KOPT-K1 (cell line): ENCODE results near the gene DNLZ.

Experiments
- H3K27ac ChIP-seq: fragments of 200-600 bp; sonication (generic); 2 replicates; pipeline ENCODE4 v1.5.1; 2016; ENCODE audit warnings: antibody characterized with exemption, mild to moderate bottlenecking, low read depth, low read length; ENCODE audit not compliant: poor library complexity, severe bottlenecking
- H3K36me3 ChIP-seq: fragments of 200-600 bp; sonication (generic); 2 replicates; pipeline ENCODE4 v1.5.1; 2017; ENCODE audit warnings: antibody characterized with exemption, mild to moderate bottlenecking, low read length, moderate library complexity; ENCODE audit not compliant: insufficient read depth
- H3K9me3 ChIP-seq: fragments of 200-600 bp; sonication (generic); 2 replicates; pipeline ENCODE4 v1.5.1; 2017; ENCODE audit warnings: antibody characterized with exemption, low read length, mild to moderate bottlenecking; ENCODE audit not compliant: insufficient read depth, poor library complexity, severe bottlenecking

Gene DNLZ

DNA sequence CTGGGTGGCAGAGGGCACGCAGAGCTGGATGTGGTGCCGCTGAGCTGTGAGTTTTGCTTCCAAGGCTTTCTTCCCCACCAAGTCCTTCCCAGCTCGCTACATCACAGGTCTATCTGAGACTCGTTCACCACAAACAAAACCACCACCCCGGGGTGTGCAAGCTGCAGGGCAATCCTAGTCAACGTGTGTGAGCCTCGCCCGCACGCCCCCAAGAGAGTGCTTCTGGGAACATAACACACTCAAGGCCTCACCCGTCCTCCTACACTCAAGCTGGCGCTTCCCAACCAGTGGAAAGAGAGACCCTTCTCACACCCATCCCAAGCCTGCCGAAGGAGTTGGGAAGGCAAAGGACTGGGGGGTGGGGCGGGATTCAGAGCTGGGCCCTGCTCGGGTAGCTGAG, 25.9 kb upstream of the DNLZ start:
- Histone ChIP-seq H3K36me3 (peaks cover 73% of the 10 kb centered on the region), H3K9me3 (no peaks in the 10 kb centered on the region)

DNA sequence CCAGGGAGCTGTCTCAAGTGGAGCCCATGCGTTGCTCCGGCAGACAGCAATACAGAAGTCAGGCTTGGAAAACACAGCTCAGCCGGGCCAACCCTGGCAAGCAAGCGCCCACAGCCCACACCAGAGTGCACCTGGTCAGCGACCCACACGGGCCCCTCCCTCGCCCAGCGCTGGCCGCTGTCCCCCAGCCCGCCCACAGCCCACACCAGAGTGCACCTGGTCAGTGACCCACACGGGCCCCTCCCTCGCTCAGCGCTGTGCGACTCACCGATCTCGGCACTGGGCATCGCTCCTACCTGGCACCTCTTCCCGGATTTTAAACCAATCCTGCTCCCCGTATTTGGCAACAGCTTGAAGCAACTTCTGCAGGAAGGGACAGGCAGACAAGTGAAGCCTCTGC, 23.7 kb upstream of the DNLZ start:
- no peaks in the 10 kb centered on the region for H3K9me3 ChIP-seq
- no peak overlapping the region for H3K27ac ChIP-seq
- H3K36me3 ChIP-seq, result peaks cover 73% of the 10 kb centered on the region

More for the DNA sequence above, 25.9 kb upstream of the DNLZ start:
- no peak overlapping the region for H3K27ac ChIP-seq

DNA sequence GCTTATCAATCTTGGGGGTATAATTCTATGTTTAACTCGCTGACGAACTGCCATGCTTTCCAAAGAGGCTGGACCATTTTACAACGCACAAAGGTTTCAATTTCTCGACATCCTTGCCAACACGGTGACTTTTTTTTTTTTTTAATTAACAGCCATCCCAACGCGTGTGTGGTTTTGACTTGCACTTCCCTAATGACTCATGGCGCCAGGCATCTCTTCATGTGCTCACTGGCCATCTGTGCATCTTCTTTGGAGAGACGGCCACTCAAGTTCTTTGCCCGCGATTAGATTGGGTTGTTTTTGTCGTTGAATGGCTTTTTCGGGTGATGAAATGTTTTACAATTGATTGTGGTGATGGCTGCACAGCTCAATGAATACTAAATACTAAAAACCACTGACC, 22.5 kb upstream of the DNLZ start:
- Histone ChIP-seq H3K9me3 (no peaks in the 10 kb centered on the region), H3K27ac (no peak overlapping the region), H3K36me3 (peaks cover 73% of the 10 kb centered on the region)

DNA sequence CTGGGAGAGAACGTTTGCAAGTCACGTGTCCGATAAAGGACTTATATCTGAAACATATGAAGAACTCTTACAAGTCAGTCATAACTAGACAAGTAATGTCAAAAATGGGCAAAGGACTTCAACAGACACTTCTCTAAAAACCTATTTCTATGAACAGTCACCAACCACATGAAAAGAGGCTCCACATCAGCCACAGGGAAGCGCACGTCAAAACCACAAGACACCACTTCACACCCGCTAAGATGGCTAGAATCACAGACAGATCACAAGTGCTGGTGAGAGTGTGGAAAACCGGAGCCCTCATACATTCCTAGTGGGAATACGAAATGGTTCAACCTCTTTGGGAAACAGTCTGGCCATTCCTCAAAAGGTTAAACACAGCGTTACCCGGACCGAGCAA, 21.5 kb upstream of the DNLZ start:
- peaks cover 76% of the 10 kb centered on the region for H3K36me3 ChIP-seq
- H3K27ac ChIP-seq, result no peak overlapping the region

DNA sequence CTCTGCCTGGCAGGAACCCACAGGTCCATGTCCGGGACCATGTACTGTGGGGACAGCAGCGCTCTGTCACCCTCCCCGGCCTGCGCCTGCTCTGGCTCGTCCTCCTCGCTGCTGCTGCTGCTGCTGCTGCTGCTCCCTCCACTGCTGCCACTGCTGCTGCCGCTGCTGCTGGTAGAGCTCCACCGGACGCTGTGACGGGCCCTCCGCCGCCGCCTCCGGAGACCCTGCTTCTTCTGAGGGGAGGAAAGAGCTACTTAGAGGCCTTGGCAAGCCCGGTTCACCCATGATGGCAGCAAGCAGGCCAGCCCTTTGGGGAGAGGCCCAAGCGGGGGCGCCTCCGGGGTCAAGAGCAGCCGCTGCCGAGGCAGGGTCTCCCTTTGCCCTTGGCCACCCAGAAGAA, 19.9 kb upstream of the DNLZ start:
- Histone ChIP-seq H3K27ac (no peak overlapping the region), H3K9me3 (no peaks in the 10 kb centered on the region), H3K36me3 (peaks cover 74% of the 10 kb centered on the region)

More for the DNA sequence above, 21.5 kb upstream of the DNLZ start:
- no peaks in the 10 kb centered on the region for H3K9me3 ChIP-seq

DNA sequence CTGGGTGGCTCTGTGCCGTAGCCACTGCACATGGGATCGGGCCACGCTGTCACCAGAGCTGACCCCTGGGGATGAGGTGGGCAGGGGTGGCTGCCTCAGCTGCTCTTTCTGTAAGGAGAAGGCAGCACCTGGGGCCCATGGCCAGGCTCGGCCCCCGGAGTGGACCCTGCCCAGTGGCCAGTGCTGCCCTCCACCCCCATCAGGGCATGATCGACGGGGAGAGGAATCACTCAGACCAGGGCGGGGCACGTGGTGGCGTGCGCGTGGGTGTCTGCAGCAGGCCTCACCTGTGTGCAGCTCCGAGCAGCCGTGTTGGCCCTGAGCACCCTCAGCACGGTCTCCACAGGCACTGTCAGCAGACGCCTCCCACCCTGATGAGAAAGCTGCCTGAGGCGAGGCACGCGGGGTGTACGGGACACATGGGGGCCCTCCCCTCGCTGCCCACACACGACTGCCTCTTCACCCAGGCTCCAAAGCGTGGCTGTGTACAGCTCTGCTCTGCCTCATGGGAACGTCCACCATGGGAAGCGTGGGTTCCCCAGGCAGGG, 18.5 kb upstream of the DNLZ start:
- H3K9me3 ChIP-seq, result no peaks in the 10 kb centered on the region
- peaks cover 65% of the 10 kb centered on the region; the same call in 1 of the 2 replicates for H3K36me3 ChIP-seq
- no peak overlapping the region for H3K27ac ChIP-seq

DNA sequence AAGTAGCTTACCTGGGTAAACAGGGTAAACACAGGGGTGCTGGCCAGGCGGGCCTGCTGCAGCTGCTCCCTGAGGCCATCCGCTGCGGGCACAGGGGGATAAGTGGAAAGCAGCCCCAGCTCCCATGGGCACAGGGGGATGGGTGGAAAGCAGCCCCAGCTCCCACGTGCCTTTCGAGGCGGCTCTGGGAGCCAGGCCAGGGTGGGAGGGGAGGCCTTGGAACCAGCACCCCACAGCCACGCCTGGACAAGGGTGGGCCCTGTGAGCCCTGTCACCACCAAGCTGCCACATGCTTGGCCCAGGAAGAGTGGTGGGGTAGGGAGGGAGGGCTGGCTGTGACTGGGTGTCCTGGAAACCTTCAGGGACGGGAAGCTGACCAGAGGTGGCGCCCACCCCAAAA, 17.8 kb upstream of the DNLZ start:
- Histone ChIP-seq H3K27ac (no peak overlapping the region), H3K36me3 (peaks cover 61% of the 10 kb centered on the region; the same call in 1 of the 2 replicates), H3K9me3 (no peaks in the 10 kb centered on the region)

DNA sequence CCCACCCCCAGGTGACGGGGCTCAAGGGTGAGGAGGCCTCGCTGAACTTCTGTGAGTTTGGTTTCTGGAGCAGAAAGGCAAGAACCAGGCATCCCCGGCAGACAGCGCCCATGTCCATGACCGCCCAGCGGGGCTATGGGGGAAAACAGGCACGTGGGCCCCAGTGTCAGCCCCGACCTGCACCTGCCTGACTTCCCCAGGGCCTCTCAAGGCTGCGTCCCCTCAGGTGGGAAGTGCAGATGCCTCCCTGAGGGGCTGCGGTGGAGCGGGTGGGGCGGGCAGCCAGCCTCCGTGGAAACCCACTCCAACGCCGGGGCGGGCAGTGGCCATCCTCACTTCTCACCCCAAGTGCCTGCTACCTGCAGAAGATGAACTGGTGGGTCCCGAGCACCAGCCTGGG, 16.8 kb upstream of the DNLZ start:
- H3K27ac ChIP-seq, result no peak overlapping the region
- H3K9me3 ChIP-seq, result no peaks in the 10 kb centered on the region
- H3K36me3 ChIP-seq, result peaks cover 61% of the 10 kb centered on the region; the same call in 1 of the 2 replicates

DNA sequence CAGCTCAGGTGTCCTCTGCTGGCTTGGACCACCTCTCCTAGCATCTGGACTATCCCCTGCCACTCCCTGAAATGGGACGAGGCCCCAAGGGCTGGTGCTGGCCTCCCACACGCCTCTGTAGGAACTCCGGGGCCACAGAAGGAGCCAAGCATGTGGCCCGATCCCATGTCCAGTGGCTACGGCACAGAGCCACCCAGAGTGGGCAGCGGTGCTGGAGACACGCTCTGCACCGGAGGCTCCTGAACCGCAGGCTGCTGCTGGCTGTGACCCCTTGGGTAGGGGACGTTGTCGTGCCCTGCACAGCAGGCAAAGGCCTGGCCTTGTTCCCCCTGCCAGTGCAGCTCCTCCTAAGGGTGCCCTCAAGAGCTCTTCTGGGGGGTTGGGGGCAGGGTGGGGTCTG, 16.3 kb upstream of the DNLZ start:
- H3K27ac ChIP-seq, result no peak overlapping the region
- no peaks in the 10 kb centered on the region for H3K9me3 ChIP-seq
- peaks cover 61% of the 10 kb centered on the region; the same call in 1 of the 2 replicates for H3K36me3 ChIP-seq

DNA sequence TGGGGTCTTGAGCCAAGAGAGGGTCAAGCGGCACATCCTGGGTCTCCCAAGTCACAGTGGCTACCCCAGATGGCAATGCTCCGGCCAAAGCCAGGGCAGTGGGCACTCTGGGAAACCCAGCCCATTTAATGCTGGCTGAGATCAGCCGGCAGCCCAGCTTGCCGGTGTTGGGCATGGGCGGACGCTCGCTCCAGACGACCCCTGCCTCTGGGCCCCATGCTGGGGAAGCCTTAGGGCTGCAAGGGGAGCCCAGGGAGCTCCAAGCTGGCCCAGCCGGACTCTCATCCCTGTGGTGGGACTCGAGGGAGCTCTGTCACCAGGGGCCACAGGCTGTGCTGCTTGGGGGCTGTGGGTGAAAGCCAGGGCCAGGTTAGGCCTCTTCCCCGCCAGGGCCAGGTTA, 15.9 kb upstream of the DNLZ start:
- no peaks in the 10 kb centered on the region for H3K9me3 ChIP-seq
- H3K36me3 ChIP-seq, result peaks cover 57% of the 10 kb centered on the region; the same call in 1 of the 2 replicates

DNA sequence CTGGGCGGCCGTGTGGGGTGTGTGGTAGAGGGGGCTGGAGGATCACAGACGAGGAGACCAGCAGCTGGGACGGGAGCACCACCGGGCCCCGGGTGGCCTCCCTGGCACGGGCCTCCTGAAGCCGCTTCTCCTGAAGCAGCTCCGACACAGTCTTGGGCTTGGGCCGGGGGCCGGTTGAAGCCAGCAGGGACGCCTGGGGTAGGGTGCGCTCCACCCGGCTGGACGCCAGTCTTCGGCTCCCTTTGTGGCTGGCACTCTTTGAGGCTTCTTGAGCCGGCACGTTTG, 15.4 kb upstream of the DNLZ start:
- Histone ChIP-seq H3K36me3 (peaks cover 52% of the 10 kb centered on the region; the same call in 1 of the 2 replicates), H3K27ac (no peak overlapping the region), H3K9me3 (no peaks in the 10 kb centered on the region)

More for the DNA sequence above, 15.9 kb upstream of the DNLZ start:
- no peak overlapping the region for H3K27ac ChIP-seq

DNA sequence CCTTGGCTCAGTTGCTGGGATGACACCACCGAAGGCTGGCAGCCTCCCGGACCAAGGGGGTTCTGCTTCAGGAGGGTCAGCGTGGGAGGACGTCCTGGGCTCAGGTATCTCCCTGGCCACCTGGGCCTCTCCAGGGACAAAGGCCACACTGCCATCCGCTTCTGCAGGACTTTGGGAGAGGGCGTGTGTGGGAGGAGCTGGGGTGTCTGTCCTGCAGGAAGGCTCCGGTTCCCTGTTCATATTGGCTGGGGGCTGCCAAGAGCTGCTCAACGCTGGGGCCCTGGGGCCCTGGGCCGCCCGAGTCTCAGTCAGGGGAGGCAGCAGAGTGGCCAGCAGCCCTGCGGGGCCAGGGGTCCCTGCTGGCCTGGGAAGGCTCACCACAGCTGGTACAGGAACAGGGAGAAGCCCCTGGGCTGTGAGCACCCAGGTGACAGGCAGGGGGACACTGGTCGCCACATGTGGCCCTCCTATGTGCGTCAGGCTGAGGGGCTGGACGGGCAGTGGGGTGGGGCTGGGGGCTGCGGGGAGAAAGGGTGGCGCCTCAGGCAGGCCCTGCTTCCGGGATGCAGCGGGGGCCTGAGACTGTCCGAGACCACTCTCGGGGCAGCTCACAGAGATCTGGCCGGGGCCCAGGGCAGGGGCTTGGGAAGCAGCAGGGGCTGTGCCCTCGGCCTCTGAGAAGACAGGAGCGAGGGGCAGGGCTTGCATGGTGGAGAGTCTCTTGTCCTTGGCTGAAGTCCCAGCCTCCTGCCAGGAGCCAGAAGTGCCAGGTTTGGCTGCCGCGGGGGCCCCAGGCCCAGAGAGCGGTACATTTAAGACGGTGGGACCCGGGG, 14.8 kb upstream of the DNLZ start:
- no peak overlapping the region for H3K27ac ChIP-seq
- no peaks in the 10 kb centered on the region for H3K9me3 ChIP-seq
- H3K36me3 ChIP-seq, result peaks cover 47% of the 10 kb centered on the region; the same call in 1 of the 2 replicates

DNA sequence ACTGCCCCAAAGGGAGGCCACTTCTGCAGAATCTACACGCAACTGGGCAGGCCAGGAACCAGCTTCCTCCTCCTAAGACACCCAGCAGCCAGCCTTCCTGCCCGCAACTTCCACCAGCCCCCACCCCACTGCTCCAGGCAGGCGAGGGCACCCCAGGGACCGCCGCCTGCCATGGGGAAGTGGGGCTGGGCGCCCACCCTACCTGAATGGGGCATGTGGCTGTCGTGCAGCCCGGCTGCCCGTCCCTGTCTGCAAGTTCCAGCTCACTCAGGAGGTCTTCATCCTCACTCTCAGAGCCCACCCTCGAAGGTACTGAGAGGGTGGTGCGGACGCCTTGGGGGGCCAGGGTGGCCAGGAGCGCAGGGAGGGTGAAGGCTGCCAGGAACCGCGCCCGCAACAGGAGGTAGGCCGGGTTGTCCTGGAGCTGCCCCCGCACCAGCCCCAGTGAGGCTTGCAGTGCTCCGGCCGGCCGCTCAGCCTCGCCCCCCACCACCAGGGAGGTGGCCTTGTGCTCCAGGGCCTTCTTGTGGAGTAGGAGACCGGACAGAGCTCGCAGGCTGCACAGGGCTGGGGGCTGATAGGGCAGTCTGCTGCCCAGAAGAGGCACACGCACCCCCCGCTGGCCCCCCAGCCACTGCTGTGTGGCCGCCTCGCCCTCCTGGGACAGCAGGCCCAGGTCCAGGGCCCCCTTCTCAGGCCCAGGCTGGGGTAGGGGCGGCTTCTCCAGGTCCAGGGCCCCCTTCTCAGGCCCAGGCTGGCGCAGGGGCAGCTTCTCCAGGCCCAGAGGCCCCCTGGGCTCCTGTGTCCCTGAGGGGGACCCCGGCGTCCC, 14.0 kb upstream of the DNLZ start:
- Histone ChIP-seq H3K9me3 (no peaks in the 10 kb centered on the region), H3K36me3 (peaks cover 39% of the 10 kb centered on the region; the same call in 1 of the 2 replicates), H3K27ac (no peak overlapping the region)

DNA sequence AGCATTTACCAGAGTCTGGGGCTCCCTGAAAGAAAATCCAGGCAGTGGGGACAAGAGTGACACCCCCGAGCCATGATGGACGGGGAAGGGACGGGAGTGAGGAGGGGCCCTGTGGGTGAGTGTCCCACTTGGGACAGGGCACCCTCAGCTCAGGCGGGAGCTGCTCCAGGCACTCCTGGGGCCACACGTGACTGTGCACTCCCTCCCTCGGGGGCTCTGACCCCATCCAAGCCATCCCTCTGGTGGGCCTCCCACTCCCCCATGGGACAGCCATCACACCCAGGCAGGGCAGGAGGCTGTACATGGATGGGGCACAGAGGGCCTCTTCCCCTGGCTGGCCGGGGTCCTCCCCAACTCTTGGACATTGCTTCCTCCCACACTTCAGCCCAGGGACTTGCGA, 12.9 kb upstream of the DNLZ start:
- Histone ChIP-seq H3K27ac (no peak overlapping the region), H3K9me3 (no peaks in the 10 kb centered on the region), H3K36me3 (peaks cover 28% of the 10 kb centered on the region; the same call in 1 of the 2 replicates)

DNA sequence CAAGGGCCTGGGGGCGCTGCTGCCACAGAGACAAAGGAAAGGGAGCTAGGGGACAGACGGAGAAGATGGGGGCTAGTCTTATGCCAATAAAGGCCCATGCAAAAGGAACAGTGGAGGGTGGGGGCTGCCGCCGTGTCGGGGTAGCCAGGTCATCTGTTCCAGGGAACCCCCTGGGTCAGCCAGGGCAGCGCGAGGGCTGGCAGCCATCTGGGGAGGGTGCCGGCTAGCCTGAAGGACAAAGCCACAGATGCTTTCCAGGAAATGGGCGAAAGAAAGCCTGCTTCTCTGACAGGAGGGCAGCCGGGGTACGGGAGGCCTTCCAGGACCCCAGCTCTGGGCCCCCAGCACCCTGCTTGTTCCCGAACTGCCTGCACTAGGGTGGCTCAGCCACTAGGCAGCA, 11.6 kb upstream of the DNLZ start:
- H3K9me3 ChIP-seq, result no peaks in the 10 kb centered on the region
- no peak overlapping the region for H3K27ac ChIP-seq
- H3K36me3 ChIP-seq, result peaks cover 17% of the 10 kb centered on the region; the same call in 1 of the 2 replicates
